ENCODE data around the gene COL2A1.

DNA sequence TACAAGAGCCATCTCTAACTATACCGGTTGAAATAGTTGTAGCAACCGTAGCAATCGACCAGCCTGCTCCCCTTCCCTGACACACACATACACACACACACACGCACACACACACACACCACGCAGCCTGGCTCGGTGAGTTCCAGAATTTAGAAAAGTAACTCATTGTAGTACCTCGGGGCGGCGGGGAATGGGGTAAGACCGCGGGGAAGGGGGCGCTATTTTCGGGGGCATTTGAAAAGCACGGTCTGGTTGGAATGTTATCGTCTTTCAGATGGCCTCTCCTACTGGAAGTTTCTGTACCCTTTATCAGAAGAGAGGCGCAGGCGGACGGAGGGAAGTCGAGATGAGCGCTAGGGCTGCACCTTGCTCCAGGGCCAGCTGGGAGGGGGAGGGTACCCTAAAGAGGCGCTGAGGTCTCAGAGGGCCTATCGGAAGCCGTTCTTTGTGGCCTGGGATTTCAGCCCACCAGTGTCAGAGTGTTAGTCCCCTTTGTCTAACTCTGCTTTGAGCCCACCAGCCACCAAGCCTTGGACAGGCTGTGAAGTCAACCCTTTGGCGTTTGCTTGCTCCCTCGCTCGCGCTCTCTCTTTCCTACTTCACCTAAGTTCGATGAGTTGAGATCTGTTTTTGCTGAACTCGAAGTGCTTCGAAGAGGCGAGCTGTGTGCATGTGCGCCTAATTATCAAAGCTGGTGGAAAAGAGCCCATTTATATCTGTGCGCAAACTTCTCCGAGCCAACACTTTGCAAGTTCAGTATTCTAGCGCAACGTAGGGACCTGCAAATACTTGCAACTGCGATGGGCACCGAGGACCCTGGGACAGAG, 837 bp downstream of the COL2A1 start:
- TF ChIP-seq, protein P1, sequence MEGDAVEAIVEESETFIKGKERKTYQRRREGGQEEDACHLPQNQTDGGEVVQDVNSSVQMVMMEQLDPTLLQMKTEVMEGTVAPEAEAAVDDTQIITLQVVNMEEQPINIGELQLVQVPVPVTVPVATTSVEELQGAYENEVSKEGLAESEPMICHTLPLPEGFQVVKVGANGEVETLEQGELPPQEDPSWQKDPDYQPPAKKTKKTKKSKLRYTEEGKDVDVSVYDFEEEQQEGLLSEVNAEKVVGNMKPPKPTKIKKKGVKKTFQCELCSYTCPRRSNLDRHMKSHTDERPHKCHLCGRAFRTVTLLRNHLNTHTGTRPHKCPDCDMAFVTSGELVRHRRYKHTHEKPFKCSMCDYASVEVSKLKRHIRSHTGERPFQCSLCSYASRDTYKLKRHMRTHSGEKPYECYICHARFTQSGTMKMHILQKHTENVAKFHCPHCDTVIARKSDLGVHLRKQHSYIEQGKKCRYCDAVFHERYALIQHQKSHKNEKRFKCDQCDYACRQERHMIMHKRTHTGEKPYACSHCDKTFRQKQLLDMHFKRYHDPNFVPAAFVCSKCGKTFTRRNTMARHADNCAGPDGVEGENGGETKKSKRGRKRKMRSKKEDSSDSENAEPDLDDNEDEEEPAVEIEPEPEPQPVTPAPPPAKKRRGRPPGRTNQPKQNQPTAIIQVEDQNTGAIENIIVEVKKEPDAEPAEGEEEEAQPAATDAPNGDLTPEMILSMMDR (IDR thresholded peaks at IDR 0.05), result no peak
- TF ChIP-seq POLR2A (IDR thresholded peaks at IDR 0.05), result no peak

All from stomach (tissue), 4 donors.